ENCODE data around the gene SEMA6D. TPM values are rescaled to one million over a fixed set of nuclear protein-coding genes. Genes with fewer than 3 reads are reported as not detected.

SEMA6D gene
- total RNA-seq, 4 donors from 2014 or later: 12.4 to 120 (median 105) TPM

DNA sequence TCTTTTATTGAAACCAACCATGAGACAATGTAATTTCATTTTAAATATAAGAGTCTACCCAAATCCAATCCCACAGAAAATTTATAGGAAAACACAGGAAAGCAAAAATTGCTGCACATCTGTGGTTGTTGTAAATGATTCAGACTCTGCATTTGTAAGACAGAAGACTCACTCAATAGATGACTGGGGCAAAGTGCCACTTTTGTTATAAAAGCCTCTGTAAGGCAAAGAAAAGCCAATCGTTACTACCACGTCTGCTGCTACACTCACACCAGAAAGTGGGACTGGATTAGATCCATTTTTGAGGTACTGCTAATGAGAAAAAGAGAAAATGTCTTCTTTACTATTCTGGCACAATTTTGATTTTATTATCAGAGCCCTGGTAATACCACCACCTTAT is 74.9 kb downstream of the SEMA6D start:
- Histone ChIP-seq H3K27me3 (no peaks in the 10 kb centered on the region), H3K9me3 (no peaks in the 10 kb centered on the region), H3K4me3 (no peak overlapping the region), H3K4me1 (no peaks in the 10 kb centered on the region), H3K36me3 (no peaks in the 10 kb centered on the region), H3K27ac (no peak overlapping the region)
- no peak for TF ChIP-seq CTCF (IDR thresholded peaks at IDR 0.05)
- TF ChIP-seq POLR2A (IDR thresholded peaks at IDR 0.05): no peak
- DNase-seq: no peak

DNA sequence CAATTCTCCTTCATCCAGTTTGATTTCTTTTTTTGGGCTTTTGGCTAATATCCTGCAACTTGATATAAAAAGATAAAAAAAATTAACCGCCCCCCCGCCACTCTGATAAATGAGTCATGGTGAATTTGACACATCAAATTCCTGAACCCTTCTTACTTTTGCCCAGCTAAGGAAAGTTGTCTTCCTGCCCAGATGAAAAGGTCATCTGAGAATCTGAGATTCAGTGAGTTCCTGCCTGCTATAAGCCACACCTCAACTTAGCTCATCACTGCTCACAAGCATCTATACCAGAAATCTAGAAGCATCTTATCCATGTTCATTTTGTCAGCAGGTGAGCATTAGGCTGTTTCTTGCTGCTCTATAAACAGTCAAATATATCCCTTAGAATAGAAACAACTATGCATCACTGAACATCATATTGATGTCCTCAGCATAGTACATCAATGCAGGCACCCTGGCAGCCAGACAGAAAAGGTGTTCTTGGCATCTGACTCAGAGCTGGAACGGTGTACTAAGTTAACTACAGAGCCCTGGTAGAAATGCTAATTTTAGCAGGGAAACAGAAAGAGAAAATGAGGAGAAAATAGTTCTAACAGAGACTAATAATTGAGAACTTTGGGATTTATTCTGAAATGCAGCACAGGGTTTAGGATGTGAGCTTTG is 77.1 kb downstream of the SEMA6D start:
- H3K27ac ChIP-seq: no peak overlapping the region
- H3K4me3 ChIP-seq: no peak overlapping the region
- H3K9me3 ChIP-seq: no peaks in the 10 kb centered on the region
- no peaks in the 10 kb centered on the region for H3K27me3 ChIP-seq
- no peaks in the 10 kb centered on the region for H3K36me3 ChIP-seq
- no peaks in the 10 kb centered on the region for H3K4me1 ChIP-seq
- TF ChIP-seq POLR2A (IDR thresholded peaks at IDR 0.05) (no peak), CTCF (IDR thresholded peaks at IDR 0.05) (no peak)
- no peak for DNase-seq

GRCh38 chr15:47795864-47796263 is 78.6 kb downstream of the SEMA6D start:
- no peak for TF ChIP-seq CTCF (IDR thresholded peaks at IDR 0.05)
- no peak for TF ChIP-seq POLR2A (IDR thresholded peaks at IDR 0.05)
- Histone ChIP-seq H3K4me1 (no peaks in the 10 kb centered on the region), H3K27me3 (no peaks in the 10 kb centered on the region), H3K36me3 (no peaks in the 10 kb centered on the region), H3K4me3 (no peak overlapping the region), H3K9me3 (no peaks in the 10 kb centered on the region), H3K27ac (no peak overlapping the region)
- DNase-seq: no peak

- no peaks in the 10 kb centered on the region for H3K27me3 ChIP-seq
- TF ChIP-seq POLR2A (IDR thresholded peaks at IDR 0.05) (no peak), CTCF (IDR thresholded peaks at IDR 0.05) (no peak)
- no peaks in the 10 kb centered on the region for H3K9me3 ChIP-seq
- H3K27ac ChIP-seq: no peak overlapping the region
- no peaks in the 10 kb centered on the region for H3K36me3 ChIP-seq
- no peak overlapping the region for H3K4me3 ChIP-seq
- no peaks in the 10 kb centered on the region for H3K4me1 ChIP-seq
- no peak for DNase-seq
Observed at GRCh38 chr15:47796339-47796738, 79.0 kb downstream of the SEMA6D start.

GRCh38 chr15:47796830-47797229 is 79.5 kb downstream of the SEMA6D start:
- TF ChIP-seq POLR2A (IDR thresholded peaks at IDR 0.05) (no peak), CTCF (IDR thresholded peaks at IDR 0.05) (no peak)
- H3K36me3 ChIP-seq: no peaks in the 10 kb centered on the region
- H3K4me1 ChIP-seq: no peaks in the 10 kb centered on the region
- DNase-seq: no peak
- no peaks in the 10 kb centered on the region for H3K9me3 ChIP-seq
- no peak overlapping the region for H3K4me3 ChIP-seq
- no peaks in the 10 kb centered on the region for H3K27me3 ChIP-seq
- H3K27ac ChIP-seq: no peak overlapping the region

DNA sequence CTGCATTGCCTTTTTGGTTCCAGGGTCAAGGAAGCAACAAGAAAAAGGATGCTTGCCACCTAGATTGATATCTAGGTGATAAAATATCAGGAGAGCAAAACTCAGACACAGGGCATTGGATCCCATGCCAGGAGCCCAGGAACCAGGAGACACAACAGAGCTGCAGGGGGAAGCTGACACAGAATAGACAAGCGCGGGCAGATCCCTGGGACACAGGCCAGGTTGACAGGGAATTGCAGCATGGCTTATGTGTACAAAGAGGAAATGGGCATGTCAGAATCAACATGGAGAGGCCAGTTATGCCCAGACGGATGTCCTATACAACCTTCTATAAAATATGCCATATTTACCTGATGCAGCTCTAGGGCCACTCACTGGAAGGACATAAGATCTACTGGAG is 84.2 kb downstream of the SEMA6D start:
- TF ChIP-seq CTCF (IDR thresholded peaks at IDR 0.05): no peak
- Histone ChIP-seq H3K4me3 (no peak overlapping the region), H3K9me3 (no peaks in the 10 kb centered on the region), H3K27me3 (no peaks in the 10 kb centered on the region), H3K4me1 (no peaks in the 10 kb centered on the region), H3K27ac (no peak overlapping the region), H3K36me3 (no peaks in the 10 kb centered on the region)
- no peak for DNase-seq

Measured in Peyer's patch (tissue), 4 donors.